Amygdala (tissue), 56 donors: ENCODE measurements around the gene TOMM7.
"Not testable (repeated sequence)": the region's sequence is repeated elsewhere in the genome, so short reads cannot be mapped to it uniquely, and the experiment has no call there.

ENCODE experiments used
- DNase-seq, 56 donors: peaks; one replicate each; lab custom pipeline; 2025; lab: John Stamatoyannopoulos, UW

Gene TOMM7

DNA sequence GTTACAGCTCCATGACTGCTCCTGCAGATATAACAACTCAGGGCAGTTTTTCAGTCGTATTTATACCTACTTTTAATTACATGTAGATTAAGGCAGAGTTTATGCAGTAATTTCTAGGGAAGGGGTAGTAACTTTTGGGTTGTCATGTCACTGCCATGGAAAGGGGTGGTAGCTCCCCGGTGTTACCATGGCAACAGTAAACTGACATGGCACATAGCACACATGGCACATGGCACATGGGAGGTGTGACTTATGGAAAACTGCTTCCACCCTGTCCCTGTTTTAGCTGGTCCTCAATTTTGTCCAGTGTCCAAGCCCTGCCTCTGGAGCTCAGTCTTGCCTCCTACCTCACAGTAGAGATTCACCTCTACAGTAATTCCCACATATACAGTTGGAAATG is 3.9 kb upstream of the TOMM7 start:
- no peak for DNase-seq

DNA sequence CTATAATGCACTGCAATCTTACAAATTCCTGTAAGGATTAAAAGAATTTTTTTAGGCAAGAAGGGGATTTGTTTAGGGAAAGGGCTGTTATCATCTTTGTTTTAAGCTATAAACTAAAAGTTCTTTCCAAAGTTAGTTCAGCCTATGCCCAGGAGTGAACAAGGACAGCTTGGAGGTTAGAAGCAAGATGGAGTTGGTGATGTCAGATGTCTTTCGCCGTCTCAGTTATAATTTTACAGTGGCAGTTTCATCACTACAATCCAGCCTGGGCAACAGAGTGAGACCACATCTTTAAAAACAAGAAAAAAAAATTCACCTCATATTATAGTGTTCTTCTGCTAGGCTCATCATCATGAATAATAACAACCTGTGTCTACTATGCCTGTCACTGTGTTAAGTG is 2.1 kb upstream of the TOMM7 start:
- DNase-seq: no peak

DNA sequence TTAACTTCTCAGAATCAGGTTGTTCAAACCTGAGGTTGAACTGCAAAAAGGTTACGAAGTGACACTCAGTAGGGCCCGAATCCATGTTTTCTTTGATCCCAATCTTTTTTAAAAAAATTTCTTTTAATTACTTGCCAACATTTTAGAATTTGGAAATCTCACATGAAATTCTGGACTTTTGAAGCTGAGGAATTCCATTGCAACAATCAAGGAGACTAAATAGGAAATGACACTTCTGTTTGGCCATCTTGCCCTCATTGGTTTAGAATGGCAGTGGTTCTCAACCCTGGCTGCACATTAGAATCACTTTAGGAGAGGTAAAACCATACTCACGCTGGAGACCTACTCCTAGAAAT is 471 bp upstream of the TOMM7 start:
- DNase-seq: no peak

DNA sequence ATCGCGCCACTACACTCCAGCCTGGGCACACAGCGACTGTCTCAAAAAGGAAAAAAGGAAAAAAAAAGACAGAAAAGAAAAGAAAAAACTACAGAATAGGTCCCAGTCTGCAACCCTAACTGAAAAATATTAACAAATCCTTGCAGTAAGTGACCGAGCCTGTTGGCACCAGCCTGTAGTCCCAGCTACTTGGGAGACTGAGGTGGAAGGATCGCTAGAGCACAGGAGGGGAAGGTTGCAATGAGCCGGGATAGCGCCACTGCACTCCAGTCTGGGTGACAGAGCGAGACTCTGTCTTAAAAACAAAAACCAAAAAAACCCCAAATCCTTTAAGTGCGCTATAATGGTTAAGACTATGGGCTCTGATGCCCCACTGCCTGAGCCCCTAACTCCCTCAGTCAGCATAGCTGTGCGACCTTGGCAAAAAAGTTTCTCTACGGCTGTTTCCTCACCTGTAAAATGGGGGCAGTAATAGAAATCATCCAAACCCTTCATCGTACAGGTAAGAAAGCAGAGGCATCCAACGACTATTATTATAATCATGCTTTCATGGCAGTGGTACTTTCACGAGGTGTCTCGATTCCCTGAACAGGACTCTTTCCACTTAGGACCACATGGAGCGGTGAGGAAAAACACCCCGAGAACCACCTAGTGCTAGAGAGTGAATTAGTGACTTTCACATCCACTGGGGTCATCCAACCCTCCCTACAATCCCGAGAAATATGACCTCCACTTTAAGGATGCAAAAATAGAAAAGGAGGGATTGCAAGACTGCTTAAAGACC is 755 bp downstream of the TOMM7 start:
- DNase-seq: peak in 1 of 56 donors; percentile 1

DNA sequence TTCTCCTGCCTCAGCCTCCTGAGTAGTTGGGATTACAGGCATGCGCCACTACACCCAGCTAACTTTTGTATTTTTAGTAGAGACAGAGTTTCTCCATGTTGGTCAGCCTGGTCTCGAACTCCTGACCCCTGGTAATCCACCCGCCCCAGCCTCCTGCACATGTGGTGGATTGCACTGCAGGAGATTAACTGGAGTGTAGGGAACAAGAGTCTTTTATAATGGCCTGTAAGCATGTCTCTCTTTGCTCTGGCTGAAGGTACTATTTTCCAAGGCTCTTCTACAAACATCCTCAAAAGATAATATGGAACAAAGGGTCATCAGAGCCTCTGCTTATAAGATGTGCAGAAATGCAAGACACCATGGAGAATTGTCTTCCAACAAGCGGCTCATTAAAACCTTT is 3.2 kb downstream of the TOMM7 start:
- DNase-seq: no peak

DNA sequence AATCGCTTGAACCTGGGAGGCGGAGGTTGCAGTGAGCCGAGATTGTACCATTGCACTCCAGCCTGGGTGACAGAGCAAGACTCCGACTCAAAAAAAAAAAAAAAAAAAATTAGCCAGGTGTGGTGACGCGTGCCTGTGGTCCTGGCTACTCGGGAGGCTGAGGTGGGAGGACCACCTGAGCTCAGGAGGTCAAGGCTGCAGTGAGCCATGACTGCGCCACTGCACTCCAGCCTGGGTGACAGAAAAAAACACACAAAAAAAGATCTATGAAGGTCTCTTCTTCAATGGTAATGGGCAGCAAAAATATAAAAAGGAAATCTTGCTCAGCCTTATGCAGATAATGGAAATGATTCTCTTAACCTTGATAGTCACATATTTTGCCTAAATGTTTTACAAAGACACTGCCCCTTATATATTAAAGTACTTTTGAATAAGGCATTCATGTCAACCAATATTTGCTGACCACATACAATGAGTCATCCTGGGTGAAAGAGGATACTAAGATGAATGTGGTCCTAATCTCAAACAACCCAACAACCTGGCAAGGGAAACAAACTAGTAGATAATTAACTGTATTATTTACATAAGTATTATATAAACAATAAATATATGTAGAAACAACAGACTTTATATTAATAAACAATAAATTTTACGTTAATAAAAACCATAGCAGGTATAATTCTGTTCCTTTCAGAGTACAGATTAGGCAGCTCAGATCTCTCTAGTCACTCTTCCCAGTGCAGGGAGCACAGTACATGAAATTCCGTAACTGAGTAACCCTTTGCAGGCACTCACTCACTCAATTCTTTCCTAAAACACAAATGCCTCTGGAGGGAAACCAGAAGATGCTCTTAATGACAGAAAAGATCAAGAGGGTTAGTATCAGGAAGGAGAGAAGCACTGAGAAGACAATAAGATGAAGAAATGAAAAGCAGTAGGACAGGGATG is 8.1 kb downstream of the TOMM7 start:
- no peak for DNase-seq

- no peak for DNase-seq
Measured at GRCh38 chr7:22812353-22812752, 10.3 kb downstream of the TOMM7 start.

DNA sequence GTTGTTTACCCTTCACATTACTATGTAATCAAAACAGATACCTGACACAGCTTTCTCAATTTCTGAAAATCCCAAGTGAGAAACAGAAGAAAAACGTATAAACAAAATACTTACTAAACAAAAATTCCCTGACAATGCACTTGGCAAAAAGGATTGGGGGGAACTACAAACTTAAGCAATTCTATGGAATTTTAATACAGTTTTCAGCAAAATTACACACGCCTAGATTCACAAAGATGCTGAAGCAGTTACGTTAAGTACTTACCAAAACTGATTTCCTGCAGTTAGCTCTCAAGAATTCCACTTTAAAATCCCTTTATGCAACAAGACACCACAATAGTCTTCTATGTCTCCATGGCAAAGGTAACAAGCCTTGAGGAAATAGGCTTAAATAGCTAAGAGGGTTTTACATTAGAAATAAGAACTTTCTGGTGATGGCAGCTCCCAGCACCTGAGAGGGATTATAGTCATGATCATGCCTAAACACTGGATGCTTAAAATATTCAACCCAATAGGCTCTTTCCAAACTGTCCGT is 10.8 kb downstream of the TOMM7 start:
- DNase-seq: no peak

- DNase-seq: no peak
Measured at GRCh38 chr7:22810843-22811242, 11.8 kb downstream of the TOMM7 start.

- DNase-seq: no peak
Measured at GRCh38 chr7:22809902-22810642, 12.6 kb downstream of the TOMM7 start.

DNA sequence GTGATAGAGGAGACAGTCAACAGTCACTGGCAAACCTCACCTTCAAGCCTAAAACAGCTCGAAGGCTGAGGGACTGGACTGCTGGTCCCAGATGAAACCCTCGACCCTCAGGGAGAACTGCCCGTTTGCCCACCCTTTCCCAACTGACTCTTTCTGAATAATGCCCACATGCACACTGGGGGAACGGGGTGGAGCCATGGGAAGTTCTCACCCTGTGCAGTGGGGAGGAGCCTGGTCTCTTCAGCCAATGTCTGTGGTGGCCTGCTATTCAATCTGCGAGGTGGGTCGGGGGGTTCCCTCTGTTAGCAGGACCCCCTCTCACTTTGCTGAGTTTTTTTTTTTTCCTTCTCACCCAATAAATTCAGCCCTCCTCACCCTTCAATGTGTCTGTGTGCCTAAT is 14.5 kb downstream of the TOMM7 start:
- no peak for DNase-seq

DNA sequence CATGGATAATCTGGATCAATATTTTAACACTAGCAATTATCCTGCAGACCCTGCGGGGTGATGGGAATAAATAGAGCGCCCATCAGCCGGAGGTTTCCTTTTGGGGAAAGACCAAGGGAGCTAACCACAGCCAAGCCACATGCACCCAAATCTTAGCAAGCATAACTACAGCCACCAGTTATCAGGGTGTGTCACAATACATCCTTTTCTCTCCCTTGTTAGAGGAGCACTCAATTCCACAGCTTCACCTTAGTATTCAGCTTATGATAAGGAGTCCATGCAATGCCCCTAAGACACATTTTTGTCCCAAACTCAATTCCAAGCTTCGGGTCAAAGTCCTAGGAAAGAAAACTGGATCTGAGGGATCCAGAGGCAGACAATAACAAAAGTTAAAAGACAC is 15.9 kb downstream of the TOMM7 start:
- DNase-seq: no peak

GRCh38 chr7:22805227-22805626 is 17.4 kb downstream of the TOMM7 start:
- no peak for DNase-seq

- DNase-seq: not testable (repeated sequence)
Measured at GRCh38 chr7:22802831-22803230, 19.8 kb downstream of the TOMM7 start.

DNA sequence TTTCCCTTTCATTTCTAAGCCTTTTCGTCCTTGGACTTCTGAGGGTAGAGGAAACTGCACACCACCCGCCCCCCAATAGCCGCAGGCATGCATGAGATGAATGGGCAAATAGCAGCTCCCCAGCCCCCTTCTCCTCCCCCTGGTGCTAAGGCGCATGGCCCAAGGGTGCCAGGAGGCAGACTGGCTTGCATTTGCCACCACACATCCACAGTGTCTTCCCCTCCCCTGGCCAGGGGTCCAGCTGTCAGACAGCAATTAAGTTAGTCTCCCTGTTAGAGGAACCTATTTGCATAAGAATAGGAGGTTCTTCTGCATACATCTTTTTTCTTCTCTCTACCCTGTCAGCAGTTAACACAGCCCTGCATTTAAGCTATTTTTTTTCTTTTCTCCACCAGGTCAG is 20.2 kb downstream of the TOMM7 start:
- no peak for DNase-seq

DNA sequence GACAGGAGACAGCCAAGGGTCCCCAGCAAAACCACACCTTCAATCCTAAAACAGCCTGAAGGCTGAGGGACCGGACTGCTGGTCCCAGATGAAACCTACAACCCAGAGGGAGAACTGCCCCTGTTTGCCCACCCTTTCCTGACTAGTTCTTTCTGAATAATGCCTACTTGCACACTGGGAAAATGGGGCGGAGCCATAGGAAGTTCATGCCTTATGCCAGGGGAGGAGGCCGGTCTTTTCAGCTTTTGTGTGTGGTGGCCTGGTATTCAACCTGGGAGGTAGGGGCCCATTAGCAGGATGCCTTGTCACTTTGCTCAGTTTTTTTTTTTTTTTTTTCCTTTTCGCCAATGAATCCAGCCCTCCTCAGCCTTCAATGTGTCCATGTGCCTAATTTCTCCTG is 20.7 kb downstream of the TOMM7 start:
- DNase-seq: no peak

DNA sequence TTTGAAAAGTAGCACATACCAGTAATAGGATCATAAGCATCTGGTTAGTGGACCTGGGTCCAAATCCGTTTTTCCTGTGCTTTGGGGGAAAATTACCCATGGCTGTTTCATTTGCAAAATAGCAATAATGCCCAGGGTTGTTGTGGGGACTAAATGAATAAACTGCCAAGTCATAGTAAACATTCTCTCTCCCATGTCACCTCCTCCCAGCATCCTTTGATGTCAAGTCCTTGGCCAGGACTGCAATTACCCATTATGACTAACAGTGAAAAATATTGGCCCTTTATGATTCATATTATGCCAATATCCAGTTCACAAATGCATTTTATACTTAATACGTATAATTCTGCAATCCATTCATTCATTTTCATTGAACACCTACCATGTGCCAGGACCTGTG is 23.0 kb downstream of the TOMM7 start:
- DNase-seq: no peak

DNA sequence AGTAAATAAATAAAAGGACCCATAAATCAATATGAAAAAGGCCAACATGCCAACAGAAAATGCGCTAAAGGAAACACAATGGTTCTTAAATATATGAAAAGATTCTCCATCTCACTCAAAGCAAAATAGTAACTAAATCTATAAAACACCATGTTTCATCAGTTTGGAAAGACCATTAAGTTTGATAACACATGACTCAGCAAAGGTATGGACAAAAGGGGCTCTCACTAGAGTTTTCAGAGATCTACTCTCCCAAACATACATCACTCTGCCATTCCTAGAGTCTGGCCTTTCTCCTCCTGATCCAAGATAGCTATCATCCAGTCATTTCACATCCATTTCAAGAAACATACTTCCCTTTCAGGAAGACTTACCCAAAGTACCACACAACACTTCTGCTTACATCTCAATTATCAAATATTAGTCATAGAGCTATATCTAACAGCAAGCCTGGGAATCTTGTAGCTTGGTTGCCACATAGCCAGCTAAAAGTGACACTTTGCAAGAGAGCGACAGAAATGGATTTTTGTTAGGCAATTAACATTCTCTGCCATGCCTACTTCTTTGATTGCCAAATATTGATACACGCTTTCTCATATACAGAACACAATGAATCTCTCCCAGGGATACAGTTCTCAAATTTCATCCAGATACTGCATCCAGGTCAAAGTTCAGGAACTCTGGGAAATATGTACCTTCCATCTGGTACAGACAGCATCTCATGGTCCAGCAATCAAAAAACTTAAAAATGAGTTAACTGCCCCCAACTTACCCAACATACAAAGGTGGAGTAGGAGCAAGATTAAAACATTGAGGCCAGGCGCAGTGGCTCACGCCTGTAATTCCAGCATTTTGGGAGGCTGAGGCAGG is 28.8 kb downstream of the TOMM7 start:
- no peak for DNase-seq

GRCh38 chr7:22791204-22792158 is 31.2 kb downstream of the TOMM7 start:
- no peak for DNase-seq
